ENCODE measurements around the gene INVS.
"Not testable (repeated sequence)": the region's sequence is repeated elsewhere in the genome, so short reads cannot be mapped to it uniquely, and the experiment has no call there.

INVS gene

DNA sequence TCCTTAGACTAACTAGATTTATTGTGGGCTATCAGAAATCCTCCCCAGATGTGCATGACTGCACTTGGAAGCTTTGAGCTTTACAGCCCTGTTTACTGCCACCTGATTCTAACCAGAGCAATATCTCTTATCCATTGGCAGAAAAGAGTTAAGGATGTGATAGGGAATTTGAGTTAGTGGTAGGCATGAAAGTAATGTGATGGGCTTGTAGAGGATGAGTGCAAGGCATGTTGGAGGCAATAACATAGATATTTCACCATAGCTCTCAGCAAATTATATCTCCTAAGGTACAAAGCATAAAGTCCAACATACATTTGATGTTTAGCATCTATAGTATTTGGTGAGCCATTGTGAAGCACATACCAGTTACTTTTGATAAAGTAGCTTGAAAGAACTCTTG, 103.8 kb downstream of the INVS start:
- DNase-seq, result peak; percentile 59

DNA sequence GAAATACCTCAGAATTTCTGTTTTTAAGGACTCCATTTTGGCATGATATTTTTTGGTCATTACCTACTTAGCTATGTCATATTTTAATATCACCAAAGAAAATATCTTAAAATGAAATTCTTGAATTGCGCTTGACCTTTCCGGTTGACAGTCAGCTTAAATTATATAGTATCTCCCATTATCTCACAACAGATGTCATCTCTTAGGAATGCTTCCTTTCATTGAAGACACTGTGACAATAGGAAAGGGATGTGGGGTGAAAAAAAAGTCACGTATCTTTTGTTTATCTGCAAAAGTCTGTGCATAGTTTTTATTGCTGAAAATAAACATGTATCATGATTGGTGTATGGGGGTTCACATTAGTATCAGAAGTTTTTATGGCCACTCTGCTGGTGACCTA, 105.8 kb downstream of the INVS start:
- no peak for DNase-seq

- DNase-seq, result no peak
Observed at GRCh38 chr9:100206899-100207298, 107.9 kb downstream of the INVS start.

GRCh38 chr9:100208673-100209072, 109.6 kb downstream of the INVS start:
- no peak for DNase-seq

DNA sequence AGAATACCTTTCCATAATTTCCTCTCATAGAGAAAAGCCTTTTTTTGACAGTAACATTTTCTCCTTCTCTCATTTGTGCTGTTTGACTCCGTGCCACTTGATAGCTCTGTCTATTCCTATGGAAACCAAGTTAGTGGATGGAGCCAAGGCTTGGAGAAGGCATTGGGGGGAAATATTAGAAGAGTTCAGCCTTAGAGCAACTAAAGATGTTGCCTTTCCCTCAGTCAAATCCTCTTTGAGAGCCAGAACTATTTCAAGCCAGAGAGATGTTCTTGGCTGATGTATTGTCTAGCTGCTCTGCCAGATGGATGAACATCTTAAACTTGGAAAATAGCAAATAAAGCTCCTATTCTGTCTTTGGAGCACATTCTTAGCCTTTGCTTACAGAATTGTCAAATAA, 112.4 kb downstream of the INVS start:
- no peak for DNase-seq

DNA sequence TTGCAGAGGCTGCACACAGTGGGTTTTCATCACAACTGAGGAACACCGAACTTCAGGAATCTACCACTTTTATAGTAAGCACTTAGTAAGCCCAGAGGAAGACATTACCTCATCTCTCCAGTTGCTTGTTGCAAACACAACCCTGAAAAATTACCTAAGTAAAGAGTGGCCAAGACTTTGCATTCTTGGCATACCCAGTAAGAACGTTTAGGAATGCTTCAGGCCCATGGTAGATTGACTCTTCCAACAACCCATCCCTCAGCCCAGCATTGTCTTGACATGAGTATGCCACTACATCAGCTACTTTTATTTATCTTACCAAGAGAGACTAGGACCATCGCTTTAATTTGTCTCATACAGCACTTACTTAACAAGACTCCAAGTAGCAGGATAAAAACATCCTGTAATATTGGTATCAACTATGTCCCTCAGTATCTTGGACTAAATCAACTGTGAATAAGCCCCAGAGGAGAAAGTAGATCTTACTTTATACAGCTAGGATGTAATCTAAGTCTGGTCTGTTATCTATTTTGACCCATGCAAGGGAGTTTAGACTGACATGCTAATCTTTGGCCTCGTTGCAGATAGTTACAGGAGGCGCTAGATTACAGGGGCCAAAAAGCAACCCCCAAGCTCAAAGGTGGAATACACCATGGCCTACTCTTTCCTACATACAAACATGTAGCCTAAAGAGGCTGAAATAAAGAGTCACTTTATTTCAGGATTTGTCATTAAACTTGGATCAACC, 114.9 kb downstream of the INVS start:
- no peak for DNase-seq

DNA sequence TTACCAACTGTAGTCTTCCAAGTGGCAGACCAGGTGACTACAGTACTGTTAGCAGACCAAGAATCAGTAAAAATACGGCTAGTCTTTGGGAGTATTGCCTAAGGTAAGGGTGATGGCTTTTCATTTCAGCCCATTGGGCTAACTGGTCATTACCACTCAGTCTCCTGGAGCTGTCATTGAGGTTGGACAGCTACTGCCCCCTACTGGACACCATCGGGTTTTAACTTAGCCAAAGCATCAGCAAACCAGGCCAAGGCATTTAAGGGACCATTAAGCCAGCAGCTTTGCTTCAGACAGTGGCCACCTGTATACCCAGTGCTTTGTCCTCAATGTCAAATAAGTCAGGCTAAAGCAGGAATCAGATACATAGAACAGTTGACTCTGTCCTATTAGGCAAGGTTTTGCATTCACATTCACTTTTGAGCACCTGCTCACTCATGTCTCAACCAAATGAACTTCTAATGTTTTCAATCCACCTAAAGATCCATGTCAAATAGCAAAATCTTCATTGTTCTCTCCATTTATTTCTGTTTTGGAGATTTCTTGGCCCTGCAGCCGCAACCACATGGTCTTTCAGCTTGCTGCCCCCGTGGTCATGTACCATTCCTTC, 117.2 kb downstream of the INVS start:
- peak; percentile 73 for DNase-seq

DNA sequence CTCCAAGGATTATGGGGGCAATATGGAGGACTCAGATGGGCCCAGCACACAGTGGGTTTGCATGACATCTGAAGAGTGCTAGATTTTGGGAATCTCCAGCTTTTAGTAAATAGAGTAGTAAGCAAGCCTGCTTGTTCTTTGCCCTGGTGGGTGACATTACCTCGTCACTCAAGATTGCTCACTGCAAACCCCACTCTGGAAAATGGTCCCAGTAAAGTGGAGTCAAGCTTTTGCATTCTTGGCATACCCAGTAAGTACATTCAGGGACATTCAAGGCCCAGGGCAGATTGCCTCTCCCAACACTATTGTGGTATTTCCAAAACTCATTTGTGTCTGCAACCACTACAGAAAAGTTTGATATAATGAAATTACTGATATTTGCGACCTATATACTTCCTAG, 118.5 kb downstream of the INVS start:
- no peak for DNase-seq

DNA sequence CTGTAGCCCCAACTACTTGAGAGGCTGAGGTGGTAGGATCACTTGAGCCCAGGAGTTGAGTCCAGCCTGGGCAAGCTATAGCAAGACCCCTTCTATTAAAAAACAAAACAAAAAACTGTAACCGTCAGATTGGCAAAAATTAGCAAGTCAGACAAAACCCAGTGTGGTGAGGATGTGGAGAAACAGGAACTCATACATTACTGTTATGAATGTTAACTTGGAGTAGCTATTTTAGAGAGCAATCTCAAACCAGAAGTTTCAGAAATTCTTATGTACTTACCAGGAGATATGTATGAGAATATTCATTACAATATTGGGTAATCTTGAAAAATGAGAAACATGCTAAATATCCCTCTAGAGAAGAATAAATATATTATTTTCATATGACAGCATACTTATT, 120.3 kb downstream of the INVS start:
- no peak for DNase-seq

DNA sequence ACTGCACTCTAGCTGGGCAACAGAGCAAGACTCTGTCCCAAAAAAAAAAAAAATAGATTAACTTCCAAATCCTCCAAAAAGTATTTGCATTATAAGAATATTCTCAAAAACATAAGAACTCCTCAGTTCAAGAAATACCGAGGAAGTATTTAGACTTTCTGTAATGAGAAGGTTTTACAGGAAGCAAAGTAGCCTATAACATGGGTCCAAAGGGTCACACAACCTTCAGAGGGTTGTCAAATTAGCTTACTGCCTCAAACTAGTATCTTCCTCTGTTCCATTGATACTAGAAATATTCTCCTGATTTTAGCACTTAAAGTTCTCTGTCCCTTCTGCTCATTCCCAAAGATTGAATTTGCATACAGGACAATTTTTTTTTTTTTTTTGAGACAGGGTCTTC, 121.9 kb downstream of the INVS start:
- no peak for DNase-seq

GRCh38 chr9:100221538-100221937, 122.5 kb downstream of the INVS start:
- DNase-seq, result no peak

DNA sequence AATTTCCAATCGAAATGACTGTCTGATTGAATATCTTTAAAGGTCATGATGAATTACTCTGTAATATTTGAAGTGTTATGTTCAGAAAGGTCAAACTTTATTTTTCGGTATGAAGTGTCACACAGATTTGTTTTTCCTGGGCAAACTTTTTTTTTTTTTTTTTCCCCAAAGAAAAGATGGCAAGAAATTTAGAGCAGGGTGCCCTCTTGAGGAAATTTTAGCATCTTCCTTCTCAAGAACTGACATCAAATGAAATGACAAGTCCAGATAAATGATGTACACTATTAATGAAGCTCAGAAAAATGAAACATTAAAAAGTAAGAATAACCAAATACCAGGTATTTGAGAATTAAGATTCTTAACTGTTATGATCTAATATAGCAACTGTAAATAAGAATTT, 123.6 kb downstream of the INVS start:
- peak; percentile 32 for DNase-seq

DNA sequence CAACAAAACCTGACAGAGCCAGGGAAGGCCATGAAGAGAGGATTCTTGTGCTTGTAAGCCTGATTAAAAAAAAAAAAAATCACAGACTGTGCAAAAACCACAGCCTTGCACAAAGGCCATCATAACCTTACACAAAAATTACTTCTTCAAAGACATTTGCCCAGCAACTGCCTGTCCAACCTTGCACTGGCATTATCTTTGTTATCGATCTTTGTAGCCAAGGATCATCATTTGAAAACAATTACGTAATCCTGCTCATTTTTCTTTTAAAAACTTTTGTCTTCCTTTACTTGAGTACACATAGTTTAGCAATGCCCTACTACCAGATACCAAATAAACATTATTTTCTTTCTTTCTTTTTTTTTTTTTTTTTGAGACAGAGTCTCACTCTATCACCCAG, 128.6 kb downstream of the INVS start:
- DNase-seq, result no peak

GRCh38 chr9:100228352-100228869, 129.4 kb downstream of the INVS start:
- DNase-seq, result no peak

DNA sequence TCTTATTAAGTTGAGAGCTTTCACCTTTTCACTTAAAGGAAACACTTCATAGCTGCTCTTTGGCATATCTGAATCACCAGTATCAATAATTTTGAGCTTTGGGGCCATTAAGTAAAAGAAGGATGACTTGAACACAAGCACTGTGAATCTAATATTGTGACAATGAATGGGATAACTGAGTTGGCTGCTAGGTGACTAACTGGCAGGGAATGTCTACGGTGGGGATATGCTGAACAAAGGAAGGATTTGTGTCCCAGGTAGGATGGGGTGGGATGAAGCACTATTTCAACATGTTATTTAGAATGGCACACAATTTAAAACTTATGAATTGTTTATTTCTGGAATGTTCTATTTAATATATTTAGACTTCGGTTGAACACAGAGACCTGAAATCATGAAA, 130.1 kb downstream of the INVS start:
- DNase-seq, result no peak

GRCh38 chr9:100229561-100229960, 130.5 kb downstream of the INVS start:
- no peak for DNase-seq

- not testable (repeated sequence) for DNase-seq
Observed at GRCh38 chr9:100236986-100237385, 137.9 kb downstream of the INVS start.

DNA sequence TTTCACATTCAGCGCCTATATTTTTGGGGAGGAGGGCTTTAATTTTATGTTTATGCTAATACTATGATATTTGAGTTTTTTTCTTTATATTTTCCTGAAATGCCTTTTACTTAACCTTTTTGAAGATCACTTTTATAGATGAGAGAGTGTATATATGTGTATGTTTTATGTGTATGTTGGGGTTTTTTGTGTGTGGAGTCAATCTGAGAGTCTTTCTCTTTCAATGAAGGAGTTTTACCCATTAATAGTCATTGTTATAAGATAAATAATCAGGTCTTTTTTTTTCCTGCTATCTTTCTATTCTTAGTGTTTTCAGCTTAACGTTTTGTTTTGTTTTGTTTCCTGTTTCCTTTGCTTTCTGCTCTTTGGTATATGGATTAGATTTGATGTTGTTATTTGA, 141.5 kb downstream of the INVS start:
- no peak for DNase-seq

DNA sequence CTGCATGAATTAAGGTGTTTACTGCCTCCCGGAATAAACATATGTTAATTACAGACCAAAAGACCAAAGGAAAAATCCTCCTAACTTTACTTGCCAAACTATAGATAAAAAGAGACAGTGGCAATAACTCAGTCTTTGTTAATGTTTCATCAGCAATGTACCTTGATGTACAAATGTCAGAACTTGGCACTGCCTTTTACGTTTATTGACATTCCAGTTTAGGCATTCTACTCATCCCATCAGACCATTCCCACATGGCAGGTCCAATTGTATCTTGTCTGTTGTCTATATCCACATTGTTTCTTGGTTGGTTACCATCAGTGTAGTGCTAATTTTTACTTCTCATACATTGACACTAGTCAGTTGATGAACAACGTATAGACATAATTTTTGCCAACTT, 168.2 kb downstream of the INVS start:
- no peak for DNase-seq

- no peak for DNase-seq
Observed at GRCh38 chr9:100268271-100268670, 169.2 kb downstream of the INVS start.

GRCh38 chr9:100269656-100270055, 170.6 kb downstream of the INVS start:
- no peak for DNase-seq

DNA sequence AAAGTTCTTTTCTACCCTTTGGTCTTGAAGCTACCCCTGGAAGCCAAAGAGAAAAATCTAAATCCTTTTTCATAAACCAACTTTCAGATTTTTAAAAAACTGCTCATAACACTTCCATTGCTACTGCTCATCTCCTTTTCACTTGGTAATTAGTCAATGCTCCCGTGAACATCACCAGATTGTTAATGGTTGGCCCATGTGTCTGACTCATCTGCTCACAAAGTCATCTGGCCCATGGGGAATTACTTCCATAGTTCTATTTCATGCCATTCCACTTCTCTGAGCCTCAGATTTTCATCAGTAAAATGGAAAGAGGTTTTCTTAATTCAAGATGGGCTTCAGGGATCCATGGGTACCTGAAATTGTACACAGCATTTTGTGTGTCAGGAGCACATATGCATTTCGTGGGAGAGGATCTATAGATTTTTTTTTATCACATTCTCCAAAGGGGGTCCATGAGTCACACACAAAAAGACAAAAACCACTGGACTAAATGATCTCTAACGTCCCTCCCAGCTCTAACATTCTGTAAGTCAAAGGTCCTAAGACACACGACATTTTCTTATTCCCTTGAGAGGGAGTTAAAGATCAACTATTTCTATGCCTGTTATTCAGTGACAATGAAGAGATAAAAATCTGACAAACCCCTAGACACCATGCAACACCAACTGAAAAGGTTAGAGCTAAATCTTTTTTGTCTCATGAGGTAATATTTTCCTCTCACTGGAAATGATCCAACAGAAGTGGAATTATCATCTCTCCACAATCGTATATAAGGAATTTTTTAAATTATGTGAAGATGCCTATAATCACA, 178.3 kb downstream of the INVS start:
- DNase-seq, result no peak

DNA sequence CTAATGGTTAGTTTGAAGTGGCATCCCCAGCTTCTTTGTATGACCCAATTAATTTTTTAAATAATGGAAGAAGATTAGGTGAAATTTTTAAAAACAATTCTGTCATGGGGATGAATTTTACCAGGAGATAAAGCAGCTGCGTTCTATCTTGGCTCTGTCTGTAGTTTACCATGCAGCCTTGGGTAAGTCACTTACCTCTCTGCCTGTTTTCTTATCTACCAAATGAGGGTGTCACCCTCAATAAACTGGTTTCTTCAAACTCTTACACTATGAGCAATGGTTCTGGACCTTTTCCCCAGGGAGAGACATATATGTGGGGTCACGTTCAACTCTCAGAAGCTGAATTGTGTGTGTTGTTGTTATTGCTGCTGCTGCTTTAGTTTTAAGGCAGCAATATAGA, 182.0 kb downstream of the INVS start:
- DNase-seq, result no peak

Data from NCI-H82 (cell line).